GM23338 (cell line): ENCODE results near the gene ZCCHC13.

Experiments used
- CTCF ChIP-seq, 2 experiments: fragments of 200-600 bp in 1 of 2; sonication (generic) in 1 of 2; conservative IDR thresholded peaks; 2 replicates each; pipeline versions ENCODE4 v1.5.1 to v1.6.1; 2016 to 2017; ENCODE audit warnings: antibody characterized with exemption in 2 of 2, low read depth in 2 of 2, mild to moderate bottlenecking in 2 of 2, moderate library complexity in 1 of 2
- EZH2phosphoT487 ChIP-seq: fragments of 200-600 bp; sonication (generic); IDR thresholded peaks from one replicate; pipeline ENCODE4 v1.8.1; 2018; ENCODE audit warnings: antibody characterized with exemption; ENCODE audit not compliant: unreplicated experiment
- POLR2AphosphoS5 ChIP-seq: IDR thresholded peaks from 2 replicates; pipeline ENCODE4 v1.6.1; 2016; ENCODE audit warnings: antibody characterized with exemption, low read depth

DNA sequence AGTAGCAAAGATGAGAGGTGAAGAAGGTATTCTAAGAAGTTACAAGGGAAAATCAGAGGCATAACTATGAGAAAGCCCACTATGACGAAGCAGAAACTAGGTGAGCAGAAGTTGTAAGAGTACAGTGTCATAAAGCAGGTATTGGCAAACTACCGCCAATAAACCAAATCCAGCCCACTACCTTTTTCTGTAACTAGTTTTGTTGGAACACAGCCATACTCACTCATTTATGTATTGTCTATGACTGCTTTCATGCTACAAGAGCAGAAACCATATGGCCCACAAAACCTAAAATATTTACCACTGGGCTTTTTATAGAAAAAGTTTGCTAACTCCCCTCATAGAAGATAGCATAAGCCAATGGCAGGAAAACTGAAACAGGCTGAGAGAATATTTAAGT lies 31.8 kb upstream of the ZCCHC13 start:
- no peak for TF ChIP-seq POLR2AphosphoS5
- TF ChIP-seq CTCF (conservative IDR thresholded peaks at IDR 0.05; ENCODE audit: low read depth in 2 of 2) = no peak
- TF ChIP-seq EZH2phosphoT487 = no peak
